ENCODE data around the gene IFFO2. TPM values are rescaled to one million over a fixed set of nuclear protein-coding genes. Genes with fewer than 3 reads are reported as not detected.

IFFO2 gene
- total and polyA plus RNA-seq, 2 of the 13 experiments (the other 11 are each of a cell fraction or from before 2014, with no cell fraction given) = 7.3 to 16.7 TPM

DNA sequence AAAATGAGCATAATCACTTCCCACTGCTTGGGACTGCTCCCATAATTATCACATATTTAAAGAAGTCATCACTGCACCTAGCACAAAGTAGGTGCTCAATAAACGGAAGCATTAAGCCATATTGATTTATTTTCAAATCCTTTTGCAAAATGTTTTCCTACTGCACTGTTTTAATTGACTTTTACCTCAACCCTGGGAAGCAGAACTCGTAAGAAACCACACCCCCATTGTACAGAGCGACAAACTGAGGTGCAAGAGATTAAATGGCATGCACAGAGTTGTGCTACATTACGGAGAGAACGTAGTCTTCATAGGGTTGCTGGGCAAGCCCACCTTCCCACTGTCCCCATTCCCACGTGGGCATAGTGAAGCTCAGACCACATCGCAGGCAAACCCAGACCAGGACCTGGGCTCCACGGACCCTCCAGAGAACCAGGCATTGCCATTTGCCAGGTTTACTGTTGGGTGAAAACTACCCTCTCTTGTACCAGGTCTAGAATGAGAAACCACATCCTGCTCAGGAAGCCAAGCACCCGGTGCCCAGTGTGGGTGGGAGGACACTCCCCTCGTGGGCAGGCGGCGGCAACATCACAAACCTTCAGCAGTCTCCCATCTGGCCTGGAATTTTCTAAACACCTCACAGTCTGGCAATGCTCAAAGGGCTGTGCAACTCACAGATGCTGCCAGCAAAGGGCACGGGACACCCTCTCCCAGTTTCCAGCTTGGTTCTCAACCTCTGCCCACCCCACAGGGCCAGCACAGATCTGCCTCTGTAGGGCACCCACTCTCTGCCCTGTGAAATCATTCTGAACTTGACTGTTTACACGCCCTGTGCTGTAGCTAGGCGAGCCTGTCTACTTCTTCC is 8.2 kb downstream of the IFFO2 start (continued):
- TF ChIP-seq, protein P1, sequence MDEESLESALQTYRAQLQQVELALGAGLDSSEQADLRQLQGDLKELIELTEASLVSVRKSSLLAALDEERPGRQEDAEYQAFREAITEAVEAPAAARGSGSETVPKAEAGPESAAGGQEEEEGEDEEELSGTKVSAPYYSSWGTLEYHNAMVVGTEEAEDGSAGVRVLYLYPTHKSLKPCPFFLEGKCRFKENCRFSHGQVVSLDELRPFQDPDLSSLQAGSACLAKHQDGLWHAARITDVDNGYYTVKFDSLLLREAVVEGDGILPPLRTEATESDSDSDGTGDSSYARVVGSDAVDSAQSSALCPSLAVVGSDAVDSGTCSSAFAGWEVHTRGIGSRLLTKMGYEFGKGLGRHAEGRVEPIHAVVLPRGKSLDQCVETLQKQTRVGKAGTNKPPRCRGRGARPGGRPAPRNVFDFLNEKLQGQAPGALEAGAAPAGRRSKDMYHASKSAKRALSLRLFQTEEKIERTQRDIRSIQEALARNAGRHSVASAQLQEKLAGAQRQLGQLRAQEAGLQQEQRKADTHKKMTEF (CRISPR knock-in tag; IDR thresholded peaks at IDR 0.05) = no peak
- TF ChIP-seq RBM39 (IDR thresholded peaks at IDR 0.05; ENCODE audit: low read depth, low read length, poor library complexity, severe bottlenecking) (peak; percentile 13), ZNF563 (CRISPR knock-in tag; IDR thresholded peaks at IDR 0.05) (0 out of 2 replicates have a peak, but pooled peaks have one; percentile 4), ZMYM3 (CRISPR knock-in tag; IDR thresholded peaks at IDR 0.05) (peak; percentile 90), ZFP90 (CRISPR knock-in tag; IDR thresholded peaks at IDR 0.05; ENCODE audit: borderline replicate concordance) (no peak), BCL6 (CRISPR knock-in tag; IDR thresholded peaks at IDR 0.05) (no peak), CHD4 (IDR thresholded peaks at IDR 0.05; ENCODE audit: borderline replicate concordance, low read length) (peak; percentile 95; the same call in 1 of the 2 replicates), ZNF577 (CRISPR knock-in tag; IDR thresholded peaks at IDR 0.05; ENCODE audit: borderline replicate concordance, low read depth) (0 out of 2 replicates have a peak, but pooled peaks have one; percentile 39), ZNF720 (CRISPR knock-in tag; IDR thresholded peaks at IDR 0.05) (no peak)
- TF ChIP-seq, protein P2, sequence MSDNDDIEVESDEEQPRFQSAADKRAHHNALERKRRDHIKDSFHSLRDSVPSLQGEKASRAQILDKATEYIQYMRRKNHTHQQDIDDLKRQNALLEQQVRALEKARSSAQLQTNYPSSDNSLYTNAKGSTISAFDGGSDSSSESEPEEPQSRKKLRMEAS (IDR thresholded peaks at IDR 0.05) = no peak
- TF ChIP-seq, protein P3, sequence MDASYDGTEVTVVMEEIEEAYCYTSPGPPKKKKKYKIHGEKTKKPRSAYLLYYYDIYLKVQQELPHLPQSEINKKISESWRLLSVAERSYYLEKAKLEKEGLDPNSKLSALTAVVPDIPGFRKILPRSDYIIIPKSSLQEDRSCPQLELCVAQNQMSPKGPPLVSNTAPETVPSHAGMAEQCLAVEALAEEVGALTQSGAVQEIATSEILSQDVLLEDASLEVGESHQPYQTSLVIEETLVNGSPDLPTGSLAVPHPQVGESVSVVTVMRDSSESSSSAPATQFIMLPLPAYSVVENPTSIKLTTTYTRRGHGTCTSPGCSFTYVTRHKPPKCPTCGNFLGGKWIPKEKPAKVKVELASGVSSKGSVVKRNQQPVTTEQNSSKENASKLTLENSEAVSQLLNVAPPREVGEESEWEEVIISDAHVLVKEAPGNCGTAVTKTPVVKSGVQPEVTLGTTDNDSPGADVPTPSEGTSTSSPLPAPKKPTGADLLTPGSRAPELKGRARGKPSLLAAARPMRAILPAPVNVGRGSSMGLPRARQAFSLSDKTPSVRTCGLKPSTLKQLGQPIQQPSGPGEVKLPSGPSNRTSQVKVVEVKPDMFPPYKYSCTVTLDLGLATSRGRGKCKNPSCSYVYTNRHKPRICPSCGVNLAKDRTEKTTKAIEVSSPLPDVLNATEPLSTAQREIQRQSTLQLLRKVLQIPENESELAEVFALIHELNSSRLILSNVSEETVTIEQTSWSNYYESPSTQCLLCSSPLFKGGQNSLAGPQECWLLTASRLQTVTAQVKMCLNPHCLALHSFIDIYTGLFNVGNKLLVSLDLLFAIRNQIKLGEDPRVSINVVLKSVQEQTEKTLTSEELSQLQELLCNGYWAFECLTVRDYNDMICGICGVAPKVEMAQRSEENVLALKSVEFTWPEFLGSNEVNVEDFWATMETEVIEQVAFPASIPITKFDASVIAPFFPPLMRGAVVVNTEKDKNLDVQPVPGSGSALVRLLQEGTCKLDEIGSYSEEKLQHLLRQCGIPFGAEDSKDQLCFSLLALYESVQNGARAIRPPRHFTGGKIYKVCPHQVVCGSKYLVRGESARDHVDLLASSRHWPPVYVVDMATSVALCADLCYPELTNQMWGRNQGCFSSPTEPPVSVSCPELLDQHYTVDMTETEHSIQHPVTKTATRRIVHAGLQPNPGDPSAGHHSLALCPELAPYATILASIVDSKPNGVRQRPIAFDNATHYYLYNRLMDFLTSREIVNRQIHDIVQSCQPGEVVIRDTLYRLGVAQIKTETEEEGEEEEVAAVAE (CRISPR knock-in tag; IDR thresholded peaks at IDR 0.05; ENCODE audit: borderline replicate concordance) = 0 out of 2 replicates have a peak, but pooled peaks have one; percentile 5
- TF ChIP-seq, protein P4, sequence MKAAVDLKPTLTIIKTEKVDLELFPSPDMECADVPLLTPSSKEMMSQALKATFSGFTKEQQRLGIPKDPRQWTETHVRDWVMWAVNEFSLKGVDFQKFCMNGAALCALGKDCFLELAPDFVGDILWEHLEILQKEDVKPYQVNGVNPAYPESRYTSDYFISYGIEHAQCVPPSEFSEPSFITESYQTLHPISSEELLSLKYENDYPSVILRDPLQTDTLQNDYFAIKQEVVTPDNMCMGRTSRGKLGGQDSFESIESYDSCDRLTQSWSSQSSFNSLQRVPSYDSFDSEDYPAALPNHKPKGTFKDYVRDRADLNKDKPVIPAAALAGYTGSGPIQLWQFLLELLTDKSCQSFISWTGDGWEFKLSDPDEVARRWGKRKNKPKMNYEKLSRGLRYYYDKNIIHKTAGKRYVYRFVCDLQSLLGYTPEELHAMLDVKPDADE (CRISPR knock-in tag; IDR thresholded peaks at IDR 0.05) = 0 out of 2 replicates have a peak, but pooled peaks have one; percentile 10
